ENCODE results near the gene HCRT. TPM values are rescaled to one million over a fixed set of nuclear protein-coding genes. Genes with fewer than 3 reads are reported as not detected.

HCRT gene
- total RNA-seq, 1 donor from 2014 or later = not detected

- no peak overlapping the region for H3K9ac ChIP-seq (ENCODE audit: low read length)
- H3K27ac Mint-ChIP-seq (ENCODE audit: unreplicated experiment) = no peak overlapping the region
- H3K4me3 ChIP-seq (ENCODE audit: insufficient read depth, low read depth, low read length) = no peak overlapping the region
- no peak overlapping the region for H3K4me3 Mint-ChIP-seq (ENCODE audit: unreplicated experiment)
- H3K27ac ChIP-seq (ENCODE audit: low read depth, low read length) = no peak overlapping the region
- DNase-seq (ENCODE audit: low read depth) (no peak), FAIRE-seq (no peak)
- H3K4me1 Mint-ChIP-seq (ENCODE audit: low read depth, unreplicated experiment) = no peaks in the 10 kb centered on the region
- no peaks in the 10 kb centered on the region for H3K79me2 ChIP-seq (ENCODE audit: insufficient read depth, low read length)
- H3K4me1 ChIP-seq (ENCODE audit: insufficient read depth, low read length) = no peaks in the 10 kb centered on the region
- H3K36me3 ChIP-seq (ENCODE audit: insufficient read depth, low read length) = no peaks in the 10 kb centered on the region
- H3K4me2 ChIP-seq (ENCODE audit: low read length) = no peak overlapping the region
- no peaks in the 10 kb centered on the region for H3K9me3 ChIP-seq (ENCODE audit: insufficient read depth, low read depth, low read length)
- H2AFZ ChIP-seq (ENCODE audit: low read depth, low read length) = no peak overlapping the region
- H3K27me3 ChIP-seq (ENCODE audit: insufficient read depth, low read length) = no peaks in the 10 kb centered on the region
- no peaks in the 10 kb centered on the region for H4K20me1 ChIP-seq (ENCODE audit: insufficient read depth, low read length)
- H3K9me3 Mint-ChIP-seq (ENCODE audit: unreplicated experiment) = no peaks in the 10 kb centered on the region
- TF ChIP-seq EZH2 (IDR thresholded peaks at IDR 0.05; ENCODE audit: insufficient read depth, low read length) = no peak
- TF ChIP-seq CTCF (IDR thresholded peaks at IDR 0.05; ENCODE audit: insufficient read depth, low read depth, low read length) = no peak
- peaks cover 12% of the 10 kb centered on the region for H3K27me3 Mint-ChIP-seq (ENCODE audit: low read depth, unreplicated experiment)
- no peaks in the 10 kb centered on the region for H3K36me3 Mint-ChIP-seq (ENCODE audit: low read depth, unreplicated experiment)
Measured at GRCh38 chr17:42190491-42191274, 5.4 kb upstream of the HCRT start.

- Histone ChIP-seq H3K4me1 (ENCODE audit: insufficient read depth, low read length) (peaks cover under 1% of the 10 kb centered on the region), H3K27me3 (ENCODE audit: insufficient read depth, low read length) (no peaks in the 10 kb centered on the region), H3K9me3 (ENCODE audit: insufficient read depth, low read depth, low read length) (no peaks in the 10 kb centered on the region), H3K27ac (ENCODE audit: low read depth, low read length) (no peak overlapping the region), H3K4me3 (ENCODE audit: insufficient read depth, low read depth, low read length) (no peak overlapping the region), H3K36me3 (ENCODE audit: insufficient read depth, low read length) (no peaks in the 10 kb centered on the region), H3K9ac (ENCODE audit: low read length) (no peak overlapping the region), H3K79me2 (ENCODE audit: insufficient read depth, low read length) (no peaks in the 10 kb centered on the region), H4K20me1 (ENCODE audit: insufficient read depth, low read length) (no peaks in the 10 kb centered on the region), H2AFZ (ENCODE audit: low read depth, low read length) (no peak overlapping the region), H3K4me2 (ENCODE audit: low read length) (no peak overlapping the region)
- H3K4me1 Mint-ChIP-seq (ENCODE audit: low read depth, unreplicated experiment) = no peaks in the 10 kb centered on the region
- FAIRE-seq (no peak), DNase-seq (ENCODE audit: low read depth) (no peak)
- H3K27me3 Mint-ChIP-seq (ENCODE audit: low read depth, unreplicated experiment) = peaks cover 13% of the 10 kb centered on the region
- H3K4me3 Mint-ChIP-seq (ENCODE audit: unreplicated experiment) = no peak overlapping the region
- no peak for TF ChIP-seq EZH2 (IDR thresholded peaks at IDR 0.05; ENCODE audit: insufficient read depth, low read length)
- no peak for TF ChIP-seq CTCF (IDR thresholded peaks at IDR 0.05; ENCODE audit: insufficient read depth, low read depth, low read length)
- no peak overlapping the region for H3K27ac Mint-ChIP-seq (ENCODE audit: unreplicated experiment)
- no peaks in the 10 kb centered on the region for H3K9me3 Mint-ChIP-seq (ENCODE audit: unreplicated experiment)
- no peaks in the 10 kb centered on the region for H3K36me3 Mint-ChIP-seq (ENCODE audit: low read depth, unreplicated experiment)
Measured at GRCh38 chr17:42189651-42189965, 4.4 kb upstream of the HCRT start.
